MCF 10A (cell line): ENCODE results near the gene CD96. TPM values are rescaled to one million over a fixed set of nuclear protein-coding genes. Genes with fewer than 3 reads are reported as not detected.

Experiments
- BruUV-seq: library from RNA; stranded (reverse); fragments of 400-500 nt; replicated peaks from 2 replicates; lab custom pipeline; 2021; lab: Mats Ljungman, UMichigan
- CTCF ChIA-PET: fragments of 300-600 bp; sonication (Branson Sonifier 250); formaldehyde crosslinking; extraction: SDS; loops from one replicate; lab custom pipeline; 2021; ENCODE audit warnings: antibody characterized with exemption, inconsistent platforms; lab: Yijun Ruan, JAX
- POLR2A ChIA-PET: fragments of 300-600, 350-650 bp; sonication (Branson Sonifier 250); formaldehyde crosslinking; extraction: SDS; loops from one replicate; lab custom pipeline; 2020; ENCODE audit warnings: antibody characterized with exemption, inconsistent platforms; lab: Yijun Ruan, JAX
- DNase-seq: peaks from one replicate; pipeline ENCODE4 v3.0.0-alpha.2; 2018; ENCODE audit not compliant: unreplicated experiment
- H3K27ac Mint-ChIP-seq: one replicate; pipeline ENCODE4 v1.8.0; 2022; ENCODE audit warnings: mild to moderate bottlenecking, low read depth, mixed read lengths; ENCODE audit not compliant: unreplicated experiment
- H3K27me3 Mint-ChIP-seq: one replicate; pipeline ENCODE4 v1.8.0; 2022; ENCODE audit warnings: mixed read lengths; ENCODE audit not compliant: insufficient read depth, unreplicated experiment
- H3K36me3 Mint-ChIP-seq: one replicate; pipeline ENCODE4 v1.8.0; 2022; ENCODE audit warnings: mild to moderate bottlenecking, moderate library complexity, mixed read lengths; ENCODE audit not compliant: insufficient read depth, unreplicated experiment
- H3K4me1 Mint-ChIP-seq: one replicate; pipeline ENCODE4 v1.8.0; 2022; ENCODE audit warnings: mixed read lengths; ENCODE audit not compliant: insufficient read depth, unreplicated experiment
- H3K4me3 Mint-ChIP-seq: one replicate; pipeline ENCODE4 v1.8.0; 2022; ENCODE audit warnings: mild to moderate bottlenecking, moderate library complexity, mixed read lengths; ENCODE audit not compliant: unreplicated experiment
- H3K9me3 Mint-ChIP-seq: one replicate; pipeline ENCODE4 v1.8.0; 2022; ENCODE audit warnings: mixed read lengths; ENCODE audit not compliant: unreplicated experiment
- CTCF ChIP-seq: fragments of 200-600 bp; IDR thresholded peaks from one replicate; pipeline ENCODE4 v1.8.0; 2022; ENCODE audit warnings: antibody characterized with exemption, mild to moderate bottlenecking; ENCODE audit not compliant: unreplicated experiment
- intact Hi-C: fragments of 100-400 bp; cut with micrococcal nuclease; formaldehyde crosslinking; loops from 2 replicates; pipeline ENCODE4 v1.14.1; 2022
- total RNA-seq: library from RNA; stranded (reverse); gene quantifications from 2 replicates; pipeline ENCODE4 v1.2.3, GENCODE V29; 2022

CD96 gene
- total RNA-seq, 1 experiment from 2014 or later = 0.09 TPM

GRCh38 chr3:111590143-111590491 lies 48.1 kb downstream of the CD96 start:
- H3K27ac Mint-ChIP-seq = peak overlapping the region; percentile 77
- no peak for TF ChIP-seq CTCF
- peaks cover 59% of the 10 kb centered on the region for H3K4me1 Mint-ChIP-seq
- peaks cover 7% of the 10 kb centered on the region for H3K9me3 Mint-ChIP-seq
- no peaks in the 10 kb centered on the region for H3K36me3 Mint-ChIP-seq
- no peak for DNase-seq
- no TSS peak for BruUV-seq
- POLR2A ChIA-PET = interaction anchor here (0.5 to 2.1 kb wide), 9 partner anchors 12 to 1087 kb away, joined by 3 to 12 read pairs (median 5); no protein-coding TSS in a partner anchor
- no peak overlapping the region for H3K4me3 Mint-ChIP-seq
- H3K27me3 Mint-ChIP-seq = no peaks in the 10 kb centered on the region
- CTCF ChIA-PET = interaction anchor here (0.5 to 3.9 kb wide), 11 partner anchors 9 to 507 kb away, joined by 3 to 36 read pairs (median 3); no protein-coding TSS in a partner anchor
- intact Hi-C loops = no loop called here

GRCh38 chr3:111591555-111591954 lies 49.6 kb downstream of the CD96 start:
- Mint-ChIP-seq H3K36me3 (no peaks in the 10 kb centered on the region), H3K9me3 (peaks cover 5% of the 10 kb centered on the region), H3K27me3 (no peaks in the 10 kb centered on the region), H3K4me3 (no peak overlapping the region), H3K4me1 (peaks cover 63% of the 10 kb centered on the region), H3K27ac (peak overlapping the region; percentile 82)
- CTCF ChIA-PET = interaction anchor here (0.7 to 3.9 kb wide), 5 partner anchors 13 to 185 kb away, joined by 3 to 36 read pairs (median 5); no protein-coding TSS in a partner anchor
- no peak for DNase-seq
- POLR2A ChIA-PET = interaction anchor here (0.7 to 4.8 kb wide), 5 partner anchors 13 to 387 kb away, joined by 3 to 51 read pairs (median 4); partner anchors contain the start of gene ABHD10
- TF ChIP-seq CTCF = no peak
- BruUV-seq = no TSS peak
- intact Hi-C loops = no loop called here

- TF ChIP-seq CTCF = no peak
- no peaks in the 10 kb centered on the region for H3K27me3 Mint-ChIP-seq
- intact Hi-C loops = no loop called here
- H3K4me1 Mint-ChIP-seq = peaks cover 58% of the 10 kb centered on the region
- POLR2A ChIA-PET = interaction anchor here (0.7 to 4.8 kb wide), 5 partner anchors 12 to 386 kb away, joined by 3 to 51 read pairs (median 3); partner anchors contain the start of gene ABHD10
- DNase-seq = no peak
- H3K4me3 Mint-ChIP-seq = peak overlapping the region; percentile 64
- H3K9me3 Mint-ChIP-seq = no peaks in the 10 kb centered on the region
- H3K27ac Mint-ChIP-seq = peak overlapping the region; percentile 82
- BruUV-seq = no TSS peak
- H3K36me3 Mint-ChIP-seq = no peaks in the 10 kb centered on the region
- CTCF ChIA-PET = interaction anchor here (1.0 to 3.9 kb wide), 3 partner anchors 14 to 24 kb away, joined by 3 to 36 read pairs (median 18); no protein-coding TSS in a partner anchor
Observed at GRCh38 chr3:111592143-111592542, 50.1 kb downstream of the CD96 start.

GRCh38 chr3:111592936-111593335 lies 50.9 kb downstream of the CD96 start:
- intact Hi-C loops = no loop called here
- ChIA-PET CTCF (interaction anchor here (0.9 to 3.2 kb wide), 5 partner anchors 9 to 124 kb away, joined by 3 to 18 read pairs (median 6); no protein-coding TSS in a partner anchor), POLR2A (interaction anchor here (0.6 to 4.8 kb wide), 10 partner anchors 7 to 386 kb away, joined by 3 to 51 read pairs (median 4); partner anchors contain the start of gene ABHD10)
- peak; percentile 28 for DNase-seq
- TF ChIP-seq CTCF = no peak
- Mint-ChIP-seq H3K27me3 (no peaks in the 10 kb centered on the region), H3K4me1 (peaks cover 64% of the 10 kb centered on the region), H3K4me3 (peak overlapping the region; percentile 64), H3K9me3 (no peaks in the 10 kb centered on the region), H3K27ac (peak overlapping the region; percentile 82), H3K36me3 (no peaks in the 10 kb centered on the region)
- BruUV-seq = no TSS peak
